ENCODE results near the gene APLP2.

Gene APLP2

DNA sequence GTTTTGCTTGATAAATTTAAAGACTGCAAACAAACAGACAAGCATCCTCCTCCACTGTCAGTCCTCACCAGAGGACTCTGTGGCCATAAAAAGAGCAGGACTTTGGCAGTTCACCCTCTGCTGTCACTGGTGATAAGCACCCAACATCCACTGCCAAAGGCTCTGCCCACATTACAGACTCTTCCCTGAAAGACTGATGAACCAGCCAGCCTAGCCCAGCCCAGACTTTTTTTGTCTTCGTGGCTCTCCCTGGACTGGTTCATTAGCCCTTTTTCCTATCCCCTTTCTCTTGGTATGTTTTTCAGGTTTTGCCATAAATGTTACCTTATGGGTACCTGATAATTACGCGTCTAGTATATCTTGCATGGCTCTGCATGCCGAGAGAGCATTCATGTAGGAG, 104.9 kb downstream of the APLP2 start:
- H3K4me3 ChIP-seq, result no peak overlapping the region
- H3K36me3 ChIP-seq (replicated peaks), result no peaks in the 10 kb centered on the region
- DNase-seq (ENCODE audit: low spot score in 2 of 2), result no peak
- H3K9me3 ChIP-seq, result no peaks in the 10 kb centered on the region
- no peaks in the 10 kb centered on the region for H3K4me1 ChIP-seq
- in situ Hi-C loops (cut with MboI; ENCODE audit: low sequenced_read_pairs), result no loop called here
- H3K27me3 ChIP-seq (ENCODE audit: low read depth), result no peaks in the 10 kb centered on the region

DNA sequence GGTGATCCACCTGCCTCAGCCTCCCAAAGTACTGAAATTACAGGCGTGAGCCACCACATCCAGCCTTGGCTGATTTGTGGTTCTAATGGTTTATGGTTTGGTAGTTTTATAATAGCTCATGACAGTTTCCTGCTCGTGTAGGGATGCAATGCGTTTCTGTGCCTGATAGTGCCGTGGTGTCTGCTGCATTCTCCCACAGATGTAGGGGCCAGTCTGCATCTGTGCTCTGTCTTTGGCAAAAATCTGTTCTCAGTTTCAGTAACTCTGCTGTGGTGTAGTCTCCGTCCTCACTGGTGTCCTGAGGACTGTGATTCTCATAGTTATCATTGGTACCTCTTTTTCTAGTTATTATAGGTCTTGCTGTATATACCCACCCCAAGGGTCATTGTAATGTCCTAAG, 106.2 kb downstream of the APLP2 start:
- no peak for DNase-seq (ENCODE audit: low spot score in 2 of 2)
- in situ Hi-C loops (cut with MboI; ENCODE audit: low sequenced_read_pairs), result no loop called here
- H3K27me3 ChIP-seq (ENCODE audit: low read depth), result no peaks in the 10 kb centered on the region

DNA sequence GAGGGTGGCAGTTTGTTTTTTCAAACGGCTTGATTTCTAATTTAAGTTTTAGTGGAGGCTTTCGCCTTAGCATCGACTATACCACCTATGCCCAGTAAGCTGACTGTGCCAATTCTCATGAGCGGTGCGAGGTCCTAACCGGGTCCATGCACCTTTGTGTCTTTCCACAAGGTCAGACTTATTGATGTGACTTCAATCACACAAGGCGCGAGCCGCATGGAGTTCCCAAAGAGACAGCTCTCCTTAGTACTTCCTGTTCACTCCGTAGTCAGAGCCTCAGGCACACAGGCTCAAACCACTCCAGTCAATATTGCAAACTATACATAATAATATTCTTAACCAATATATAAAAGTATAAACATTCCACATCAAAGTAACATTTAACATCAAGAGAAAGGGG, 108.1 kb downstream of the APLP2 start:
- in situ Hi-C loops (cut with MboI; ENCODE audit: low sequenced_read_pairs), result no loop called here
- H3K4me1 ChIP-seq, result no peaks in the 10 kb centered on the region
- no peaks in the 10 kb centered on the region for H3K27me3 ChIP-seq (ENCODE audit: low read depth)
- DNase-seq (ENCODE audit: low spot score in 2 of 2), result no peak
- no peak overlapping the region for H3K4me3 ChIP-seq
- no peaks in the 10 kb centered on the region for H3K9me3 ChIP-seq
- no peaks in the 10 kb centered on the region for H3K36me3 ChIP-seq (replicated peaks)

More for the DNA sequence above, 106.2 kb downstream of the APLP2 start:
- Histone ChIP-seq H3K36me3 (replicated peaks) (no peaks in the 10 kb centered on the region), H3K4me1 (no peaks in the 10 kb centered on the region), H3K4me3 (no peak overlapping the region), H3K9me3 (no peaks in the 10 kb centered on the region)

GRCh38 chr11:130178441-130179339, 109.0 kb downstream of the APLP2 start:
- H3K9me3 ChIP-seq, result no peaks in the 10 kb centered on the region
- H3K27me3 ChIP-seq (ENCODE audit: low read depth), result no peaks in the 10 kb centered on the region
- no peak for DNase-seq (ENCODE audit: low spot score in 2 of 2)
- H3K4me3 ChIP-seq, result no peak overlapping the region
- no peaks in the 10 kb centered on the region for H3K4me1 ChIP-seq
- H3K36me3 ChIP-seq (replicated peaks), result no peaks in the 10 kb centered on the region
- in situ Hi-C loops (cut with MboI; ENCODE audit: low sequenced_read_pairs), result no loop called here

- in situ Hi-C loops (cut with MboI; ENCODE audit: low sequenced_read_pairs), result no loop called here
- Histone ChIP-seq H3K36me3 (replicated peaks) (no peaks in the 10 kb centered on the region), H3K27me3 (ENCODE audit: low read depth) (no peaks in the 10 kb centered on the region), H3K4me1 (no peaks in the 10 kb centered on the region), H3K9me3 (no peaks in the 10 kb centered on the region), H3K4me3 (no peak overlapping the region)
- no peak for DNase-seq (ENCODE audit: low spot score in 2 of 2)
These were observed 110.0 kb downstream of the APLP2 start for GRCh38 chr11:130179396-130180306.

DNA sequence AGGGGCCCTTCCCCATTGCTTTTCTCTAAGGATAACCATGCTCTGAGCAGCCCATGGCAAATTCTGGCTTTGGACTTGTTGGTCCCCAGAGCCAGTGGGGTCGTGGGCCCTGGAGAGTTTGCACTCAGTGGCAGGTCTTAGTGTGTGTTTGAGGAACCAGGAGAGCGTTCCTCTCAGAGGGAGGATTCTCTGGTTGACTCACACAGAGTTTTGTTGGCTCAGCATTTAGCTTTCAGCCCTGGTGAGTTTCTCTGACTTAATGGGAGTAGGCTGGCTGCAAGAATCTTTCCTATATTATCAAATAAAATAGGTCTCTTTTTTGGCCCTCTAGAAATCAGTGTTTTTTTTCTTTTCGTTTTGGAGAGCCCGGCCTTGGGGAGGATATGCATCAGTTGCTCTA, 110.8 kb downstream of the APLP2 start:
- Histone ChIP-seq H3K36me3 (replicated peaks) (no peaks in the 10 kb centered on the region), H3K4me1 (no peaks in the 10 kb centered on the region), H3K9me3 (no peaks in the 10 kb centered on the region), H3K27me3 (ENCODE audit: low read depth) (no peaks in the 10 kb centered on the region), H3K4me3 (no peak overlapping the region)
- DNase-seq (ENCODE audit: low spot score in 2 of 2), result no peak
- in situ Hi-C loops (cut with MboI; ENCODE audit: low sequenced_read_pairs), result no loop called here

DNA sequence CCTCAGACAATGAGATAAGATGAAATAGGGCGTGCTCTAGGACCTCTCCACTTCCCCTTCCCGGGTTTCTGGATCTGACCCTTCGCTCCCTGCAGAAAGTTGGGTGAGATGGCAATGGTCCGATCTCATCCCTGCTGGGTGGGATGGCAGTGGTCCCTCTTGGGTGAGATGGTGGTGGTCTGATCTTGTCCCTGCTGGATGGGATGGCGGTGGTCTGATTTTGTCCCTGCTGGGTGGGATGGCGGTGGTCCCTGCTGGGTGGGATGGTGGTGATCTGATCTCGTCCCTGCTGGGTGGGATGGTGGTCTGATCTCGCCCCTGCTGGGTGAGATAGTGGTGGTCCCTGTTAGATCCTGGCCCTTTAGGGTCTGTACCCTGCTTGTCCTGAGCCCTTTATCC, 111.2 kb downstream of the APLP2 start:
- no peak for DNase-seq (ENCODE audit: low spot score in 2 of 2)
- in situ Hi-C loops (cut with MboI; ENCODE audit: low sequenced_read_pairs), result no loop called here
- no peaks in the 10 kb centered on the region for H3K9me3 ChIP-seq
- H3K4me3 ChIP-seq, result no peak overlapping the region
- H3K27me3 ChIP-seq (ENCODE audit: low read depth), result no peaks in the 10 kb centered on the region
- H3K36me3 ChIP-seq (replicated peaks), result no peaks in the 10 kb centered on the region
- H3K4me1 ChIP-seq, result no peaks in the 10 kb centered on the region

DNA sequence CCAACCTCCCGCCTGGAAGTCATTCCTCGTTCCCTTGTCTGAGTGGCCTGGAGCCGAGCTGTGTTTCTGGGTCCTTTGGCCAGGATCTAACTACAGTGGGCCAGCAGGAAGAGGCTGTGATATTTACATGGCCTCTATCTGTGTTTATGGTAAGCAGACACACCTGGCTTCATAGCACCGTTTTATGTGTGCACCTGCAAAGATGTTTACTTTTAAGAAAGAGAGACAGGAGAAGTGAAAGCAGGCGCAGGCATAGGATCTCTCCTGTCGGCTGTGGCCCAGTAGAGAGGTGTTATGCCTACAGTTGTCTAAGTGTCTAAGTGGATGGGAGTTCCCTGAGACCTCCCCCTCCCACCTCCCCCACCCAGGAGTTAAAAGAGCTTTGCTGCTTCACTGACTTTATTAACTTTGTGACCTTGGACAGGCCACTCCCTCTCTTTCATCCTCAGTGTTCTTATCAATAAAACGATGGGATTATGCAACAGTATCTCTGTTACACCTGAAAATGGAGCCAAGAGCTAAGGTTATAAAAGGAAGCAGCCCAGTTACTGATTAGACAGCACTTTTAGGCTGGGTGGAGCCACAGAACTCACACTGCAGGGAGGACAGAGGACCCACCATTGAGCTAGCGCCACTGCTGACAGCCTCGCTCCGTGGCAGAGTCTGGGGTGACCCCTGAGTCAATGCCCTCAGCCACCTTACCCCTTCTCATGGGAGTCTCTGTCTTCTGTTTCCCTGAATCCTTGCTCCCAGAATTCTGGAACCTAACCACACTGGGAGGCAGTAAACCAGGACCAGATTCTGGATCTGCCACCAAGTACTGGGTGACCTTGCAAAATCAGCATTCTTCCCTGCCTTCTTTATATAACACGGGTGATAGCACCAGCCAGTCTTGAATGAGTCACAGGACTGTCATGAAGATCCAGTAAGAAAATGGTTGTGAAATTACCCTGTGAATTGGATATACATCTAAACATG, 111.9 kb downstream of the APLP2 start:
- no peaks in the 10 kb centered on the region for H3K4me1 ChIP-seq
- no peak overlapping the region for H3K4me3 ChIP-seq
- no peaks in the 10 kb centered on the region for H3K9me3 ChIP-seq
- H3K36me3 ChIP-seq (replicated peaks), result no peaks in the 10 kb centered on the region
- no peaks in the 10 kb centered on the region for H3K27me3 ChIP-seq (ENCODE audit: low read depth)
- in situ Hi-C loops (cut with MboI; ENCODE audit: low sequenced_read_pairs), result no loop called here
- no peak for DNase-seq (ENCODE audit: low spot score in 2 of 2)

GRCh38 chr11:130183878-130184610, 114.3 kb downstream of the APLP2 start:
- H3K27me3 ChIP-seq (ENCODE audit: low read depth), result no peaks in the 10 kb centered on the region
- DNase-seq (ENCODE audit: low spot score in 2 of 2), result no peak
- no peaks in the 10 kb centered on the region for H3K36me3 ChIP-seq (replicated peaks)
- H3K4me1 ChIP-seq, result no peaks in the 10 kb centered on the region
- in situ Hi-C loops (cut with MboI; ENCODE audit: low sequenced_read_pairs), result no loop called here
- no peak overlapping the region for H3K4me3 ChIP-seq
- H3K9me3 ChIP-seq, result no peaks in the 10 kb centered on the region

DNA sequence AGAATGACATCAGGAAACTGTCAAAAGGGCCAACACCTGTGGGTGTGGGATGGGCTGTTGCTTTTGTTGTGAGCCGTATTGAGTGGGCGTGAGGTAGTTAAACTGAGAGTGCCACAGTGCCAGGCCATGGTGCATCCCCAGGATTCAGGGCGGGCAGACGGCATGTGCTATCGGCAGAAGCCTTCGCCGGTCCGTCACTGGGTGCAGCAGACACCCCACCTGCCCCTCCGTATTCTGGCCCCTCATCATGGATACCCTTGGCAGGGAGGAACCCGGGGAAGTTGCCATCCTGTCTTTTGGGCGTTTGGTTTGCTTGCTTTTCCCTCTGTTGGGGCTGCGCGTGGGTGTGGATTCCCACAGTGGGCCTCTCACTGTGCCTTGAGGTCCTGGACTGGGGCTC, 117.4 kb downstream of the APLP2 start:
- Histone ChIP-seq H3K9me3 (no peaks in the 10 kb centered on the region), H3K27me3 (ENCODE audit: low read depth) (no peaks in the 10 kb centered on the region), H3K4me3 (no peak overlapping the region), H3K36me3 (replicated peaks) (no peaks in the 10 kb centered on the region), H3K4me1 (no peaks in the 10 kb centered on the region)
- in situ Hi-C loops (cut with MboI; ENCODE audit: low sequenced_read_pairs), result no loop called here
- DNase-seq (ENCODE audit: low spot score in 2 of 2), result no peak

DNA sequence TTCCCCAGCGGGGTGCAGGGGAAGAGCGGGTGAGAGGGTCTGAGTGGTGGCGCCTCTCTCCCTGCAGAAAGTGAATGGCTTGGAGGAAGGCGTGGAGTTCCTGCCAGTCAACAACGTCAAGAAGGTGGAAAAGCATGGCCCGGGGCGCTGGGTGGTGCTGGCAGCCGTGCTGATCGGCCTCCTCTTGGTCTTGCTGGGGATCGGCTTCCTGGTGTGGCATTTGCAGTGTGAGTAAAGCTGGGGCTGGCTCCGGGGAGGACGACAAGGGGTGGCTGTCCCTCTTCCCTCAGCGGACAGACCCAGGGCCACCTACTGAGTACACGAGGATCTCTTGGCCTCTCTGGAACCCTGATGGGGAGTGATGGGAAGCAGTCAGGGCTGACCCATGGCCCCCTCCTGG, 118.4 kb downstream of the APLP2 start:
- Histone ChIP-seq H3K4me3 (no peak overlapping the region), H3K9me3 (no peaks in the 10 kb centered on the region), H3K36me3 (replicated peaks) (no peaks in the 10 kb centered on the region), H3K4me1 (no peaks in the 10 kb centered on the region), H3K27me3 (ENCODE audit: low read depth) (no peaks in the 10 kb centered on the region)
- DNase-seq (ENCODE audit: low spot score in 2 of 2), result no peak
- in situ Hi-C loops (cut with MboI; ENCODE audit: low sequenced_read_pairs), result no loop called here

DNA sequence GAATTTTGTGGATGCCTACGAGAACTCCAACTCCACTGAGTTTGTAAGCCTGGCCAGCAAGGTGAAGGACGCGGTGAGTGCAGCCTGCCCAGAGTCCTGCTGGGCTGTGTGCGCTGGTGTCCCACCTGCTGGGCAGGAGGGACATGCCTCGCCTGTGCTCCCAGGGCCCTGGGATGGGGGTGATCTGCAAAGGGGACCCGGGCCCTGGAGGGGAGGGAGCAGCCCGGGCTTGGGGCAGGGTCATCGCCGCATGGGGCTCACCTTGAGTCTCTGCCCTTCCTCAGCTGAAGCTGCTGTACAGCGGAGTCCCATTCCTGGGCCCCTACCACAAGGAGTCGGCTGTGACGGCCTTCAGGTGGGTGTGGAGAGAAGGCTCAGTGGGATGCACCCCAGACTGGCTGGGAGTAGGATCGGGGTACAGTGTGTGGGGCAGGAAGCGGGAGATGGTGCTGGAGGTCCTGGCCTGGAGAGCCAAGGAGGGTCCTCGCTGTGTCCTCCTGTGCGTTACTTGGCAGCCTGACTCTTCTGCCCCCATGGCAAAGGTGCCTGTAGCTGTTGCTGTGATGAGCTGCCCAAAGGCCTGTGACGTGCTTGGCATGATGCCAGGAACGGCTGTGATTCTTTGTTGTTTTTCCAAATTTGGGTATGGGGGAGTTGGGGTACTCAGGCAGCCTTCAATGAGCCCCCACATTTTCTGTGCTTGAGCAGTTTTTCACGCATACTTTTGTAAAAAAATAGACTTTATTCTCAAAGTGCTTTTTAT, 119.1 kb downstream of the APLP2 start:
- in situ Hi-C loops (cut with MboI; ENCODE audit: low sequenced_read_pairs), result no loop called here
- no peaks in the 10 kb centered on the region for H3K4me1 ChIP-seq
- H3K9me3 ChIP-seq, result no peaks in the 10 kb centered on the region
- no peaks in the 10 kb centered on the region for H3K36me3 ChIP-seq (replicated peaks)
- H3K4me3 ChIP-seq, result no peak overlapping the region
- H3K27me3 ChIP-seq (ENCODE audit: low read depth), result no peaks in the 10 kb centered on the region
- no peak for DNase-seq (ENCODE audit: low spot score in 2 of 2)
